GM21423 (cell line): Measurements from ENCODE around the gene GTF3A.
"Not testable (repeated sequence)": the region's sequence is repeated elsewhere in the genome, so short reads cannot be mapped to it uniquely, and the experiment has no call there.

Experiments
- ATAC-seq: cut with Tn5 transposase; IDR thresholded peaks from one replicate; pipeline ENCODE4 v1.9.1; 2021; ENCODE audit warnings: mild to moderate bottlenecking, moderate library complexity; ENCODE audit not compliant: unreplicated experiment

Gene GTF3A

GRCh38 chr13:27424246-27425157 lies at the start of gene GTF3A:
Gene GTF3A, plus strand, starts transcription at chr13:27424619.
- ATAC-seq = peak; percentile 64

- ATAC-seq = no peak
Observed at GRCh38 chr13:27374650-27375049, 49.8 kb upstream of the GTF3A start.

- ATAC-seq = no peak
Observed at GRCh38 chr13:27375686-27376326, 48.6 kb upstream of the GTF3A start.

GRCh38 chr13:27379126-27379525 lies 45.3 kb upstream of the GTF3A start:
- no peak for ATAC-seq

- ATAC-seq = no peak
Observed at GRCh38 chr13:27379694-27380641, 44.5 kb upstream of the GTF3A start.

GRCh38 chr13:27381601-27382000 lies 42.8 kb upstream of the GTF3A start:
- no peak for ATAC-seq

- no peak for ATAC-seq
Observed at GRCh38 chr13:27383104-27383921, 41.1 kb upstream of the GTF3A start.

GRCh38 chr13:27384285-27384684 lies 40.1 kb upstream of the GTF3A start:
- ATAC-seq = no peak

- ATAC-seq = no peak
Observed at GRCh38 chr13:27388241-27388640, 36.2 kb upstream of the GTF3A start.

- no peak for ATAC-seq
Observed at GRCh38 chr13:27389891-27390290, 34.5 kb upstream of the GTF3A start.

GRCh38 chr13:27391471-27391870 lies 32.9 kb upstream of the GTF3A start:
- no peak for ATAC-seq

GRCh38 chr13:27393101-27393500 lies 31.3 kb upstream of the GTF3A start:
- no peak for ATAC-seq

- ATAC-seq = no peak
Observed at GRCh38 chr13:27395007-27395510, 29.4 kb upstream of the GTF3A start.

- ATAC-seq = no peak
Observed at GRCh38 chr13:27396252-27396846, 28.1 kb upstream of the GTF3A start.

- ATAC-seq = no peak
Observed at GRCh38 chr13:27398360-27398759, 26.1 kb upstream of the GTF3A start.

GRCh38 chr13:27400405-27400804 lies 24.0 kb upstream of the GTF3A start:
- ATAC-seq = not testable (repeated sequence)

GRCh38 chr13:27401210-27401609 lies 23.2 kb upstream of the GTF3A start:
- no peak for ATAC-seq

GRCh38 chr13:27403203-27403678 lies 21.2 kb upstream of the GTF3A start:
- no peak for ATAC-seq

GRCh38 chr13:27403727-27404385 lies 20.6 kb upstream of the GTF3A start:
- ATAC-seq = no peak
